HFF-Myc (cell line): Measurements from ENCODE around the gene SIN3B.

Experiments used
- DNase-seq: peaks from one replicate; pipeline ENCODE4 v3.0.0-alpha.2; 2011; ENCODE audit warnings: low read depth; ENCODE audit errors: extremely low read depth
- H3K4me3 ChIP-seq: replicated peaks from 2 replicates; pipeline ENCODE4 v1.5.1; 2011; ENCODE audit warnings: low read depth, mild to moderate bottlenecking, control low read depth, low read length
- TF ChIP-seq, protein P1 (sequence below): IDR thresholded peaks from 2 replicates; pipeline ENCODE4 v1.5.1; 2012; ENCODE audit warnings: mild to moderate bottlenecking, low read depth, low read length, control low read depth; ENCODE audit errors: missing control alignments

The SIN3B gene

GRCh38 chr19:16849168-16849567 is 20.0 kb downstream of the SIN3B start:
- no peak overlapping the region for H3K4me3 ChIP-seq
- TF ChIP-seq, protein P1, sequence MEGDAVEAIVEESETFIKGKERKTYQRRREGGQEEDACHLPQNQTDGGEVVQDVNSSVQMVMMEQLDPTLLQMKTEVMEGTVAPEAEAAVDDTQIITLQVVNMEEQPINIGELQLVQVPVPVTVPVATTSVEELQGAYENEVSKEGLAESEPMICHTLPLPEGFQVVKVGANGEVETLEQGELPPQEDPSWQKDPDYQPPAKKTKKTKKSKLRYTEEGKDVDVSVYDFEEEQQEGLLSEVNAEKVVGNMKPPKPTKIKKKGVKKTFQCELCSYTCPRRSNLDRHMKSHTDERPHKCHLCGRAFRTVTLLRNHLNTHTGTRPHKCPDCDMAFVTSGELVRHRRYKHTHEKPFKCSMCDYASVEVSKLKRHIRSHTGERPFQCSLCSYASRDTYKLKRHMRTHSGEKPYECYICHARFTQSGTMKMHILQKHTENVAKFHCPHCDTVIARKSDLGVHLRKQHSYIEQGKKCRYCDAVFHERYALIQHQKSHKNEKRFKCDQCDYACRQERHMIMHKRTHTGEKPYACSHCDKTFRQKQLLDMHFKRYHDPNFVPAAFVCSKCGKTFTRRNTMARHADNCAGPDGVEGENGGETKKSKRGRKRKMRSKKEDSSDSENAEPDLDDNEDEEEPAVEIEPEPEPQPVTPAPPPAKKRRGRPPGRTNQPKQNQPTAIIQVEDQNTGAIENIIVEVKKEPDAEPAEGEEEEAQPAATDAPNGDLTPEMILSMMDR: no peak

GRCh38 chr19:16850133-16850532 is 20.9 kb downstream of the SIN3B start:
- no peak overlapping the region for H3K4me3 ChIP-seq
- DNase-seq: no peak
- TF ChIP-seq, protein P1: no peak

More at GRCh38 chr19:16849168-16849567, 20.0 kb downstream of the SIN3B start:
- no peak for DNase-seq

GRCh38 chr19:16851031-16851712 is 22.0 kb downstream of the SIN3B start:
- DNase-seq: no peak
- no peak overlapping the region for H3K4me3 ChIP-seq

GRCh38 chr19:16853066-16853465 is 23.9 kb downstream of the SIN3B start:
- no peak overlapping the region for H3K4me3 ChIP-seq
- TF ChIP-seq, protein P1: no peak
- DNase-seq: no peak

More at GRCh38 chr19:16851031-16851712, 22.0 kb downstream of the SIN3B start:
- TF ChIP-seq, protein P1: no peak

GRCh38 chr19:16856091-16856490 is 26.9 kb downstream of the SIN3B start:
- DNase-seq: no peak
- TF ChIP-seq, protein P1: no peak
- H3K4me3 ChIP-seq: no peak overlapping the region

- TF ChIP-seq, protein P1: no peak
- H3K4me3 ChIP-seq: no peak overlapping the region
- DNase-seq: no peak
Measured at GRCh38 chr19:16859626-16860025, 30.4 kb downstream of the SIN3B start.

- DNase-seq: no peak
- TF ChIP-seq, protein P1: no peak
- no peak overlapping the region for H3K4me3 ChIP-seq
Measured at GRCh38 chr19:16860118-16860517, 30.9 kb downstream of the SIN3B start.
